Head of caudate nucleus (tissue), 42 donors: Measurements from ENCODE around the gene FKBP1A.
"Not testable (repeated sequence)": the region's sequence is repeated elsewhere in the genome, so short reads cannot be mapped to it uniquely, and the experiment has no call there.

ENCODE experiments used
- DNase-seq, 42 donors: peaks; one replicate each; pipeline versions ENCODE4 v3.0.0 to v3.0.0-alpha.2; 2020 to 2021; ENCODE audit warnings: mixed read lengths in 7 of 42
- intact Hi-C: fragments of 100-400 bp; cut with DNase I; formaldehyde crosslinking; loops from one replicate; pipeline ENCODE4 v1.15.0; 2022

FKBP1A gene

GRCh38 chr20:1373036-1373435 lies 19.8 kb downstream of the FKBP1A start:
- no peak for DNase-seq
- intact Hi-C loops: loop anchor here (5.0 kb wide), 1 partner anchor 46 kb away; the partner anchor contains the start of gene SDCBP2

- no peak for DNase-seq
- intact Hi-C loops: loop anchor here (5.0 kb wide), 1 partner anchor 45 kb away; the partner anchor contains the start of gene SDCBP2
Measured at GRCh38 chr20:1371830-1372539, 20.9 kb downstream of the FKBP1A start.

DNA sequence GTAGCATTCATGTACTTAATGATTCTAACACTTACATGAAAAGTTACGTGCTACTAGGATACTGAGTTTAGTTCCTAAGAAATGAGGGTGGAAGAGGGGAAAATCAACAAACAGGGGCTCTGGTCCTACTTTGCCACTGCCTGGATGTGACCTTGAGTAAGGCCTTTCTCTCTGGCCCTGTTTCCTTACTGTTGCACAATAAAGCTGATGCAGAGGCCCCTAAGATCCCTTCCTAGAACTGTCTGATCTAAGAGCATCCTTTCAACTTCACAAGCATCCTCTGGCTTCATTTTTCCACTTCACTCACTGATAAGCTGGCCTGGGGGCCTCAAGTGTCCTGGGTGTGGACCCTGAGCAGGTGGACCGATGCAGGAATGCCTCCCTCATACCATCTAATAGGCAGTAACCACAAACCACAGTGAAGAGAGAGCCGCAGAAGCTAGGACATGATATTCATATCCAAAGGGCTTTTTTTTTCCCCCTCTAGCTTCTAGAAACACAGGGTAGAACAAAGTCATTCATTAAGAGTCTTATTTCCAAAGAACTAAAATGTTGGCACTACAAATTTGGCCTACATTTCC lies 21.6 kb downstream of the FKBP1A start:
- intact Hi-C loops: loop anchor here (5.0 kb wide), 1 partner anchor 44 kb away; the partner anchor contains the start of gene SDCBP2
- DNase-seq: no peak

DNA sequence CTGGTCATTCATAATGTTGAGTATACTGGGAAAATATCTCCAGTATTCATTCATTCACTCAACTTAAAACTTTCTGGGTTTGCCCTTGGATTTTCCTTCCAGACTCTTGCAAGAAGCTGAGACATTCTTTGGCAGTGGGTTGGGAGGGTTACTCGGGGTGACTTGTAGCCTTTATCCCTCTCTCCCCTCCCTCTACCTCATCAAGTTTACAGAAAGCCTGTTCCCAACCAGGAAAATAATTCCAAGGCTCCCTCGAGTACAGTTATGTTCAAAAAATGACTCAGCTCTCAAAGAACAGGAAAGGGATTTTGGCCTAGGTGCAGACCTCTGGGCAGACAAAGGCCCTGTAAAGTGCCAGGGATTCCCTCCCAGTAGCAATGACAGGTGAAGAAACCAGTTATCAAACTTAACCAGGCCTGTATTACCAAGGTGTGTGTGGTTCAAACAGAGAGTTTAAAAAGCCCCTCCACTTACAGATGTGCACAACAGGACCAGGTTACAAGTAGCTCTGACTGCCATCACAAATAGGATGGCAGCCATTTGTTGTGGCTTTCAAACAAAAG lies 22.2 kb downstream of the FKBP1A start:
- intact Hi-C loops: loop anchor here (5.0 kb wide), 1 partner anchor 43 kb away; the partner anchor contains the start of gene SDCBP2
- DNase-seq: no peak

DNA sequence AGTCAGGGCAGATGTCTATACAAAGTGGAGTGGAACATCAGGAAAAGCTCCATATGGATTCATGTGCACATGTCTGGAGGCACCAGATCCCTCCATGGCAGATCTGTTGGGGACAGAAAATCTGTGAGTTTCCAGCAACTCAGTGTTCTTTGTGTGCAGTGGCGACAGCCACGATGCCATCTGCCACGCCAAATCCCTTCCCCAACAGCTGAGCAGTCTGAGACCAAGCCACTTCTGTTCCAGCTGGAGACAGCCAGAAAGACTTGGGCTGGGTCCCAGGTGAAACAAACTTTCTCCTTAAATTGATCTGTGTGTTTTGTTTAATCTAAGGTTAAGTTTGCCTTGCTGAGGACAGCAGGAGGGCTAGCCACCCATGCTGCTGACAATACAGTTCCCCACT lies 22.9 kb downstream of the FKBP1A start:
- intact Hi-C loops: loop anchor here (5.0 kb wide), 1 partner anchor 43 kb away; the partner anchor contains the start of gene SDCBP2
- peak in 6 of 42 donors; percentile 13 to 58 (median 44) for DNase-seq

DNA sequence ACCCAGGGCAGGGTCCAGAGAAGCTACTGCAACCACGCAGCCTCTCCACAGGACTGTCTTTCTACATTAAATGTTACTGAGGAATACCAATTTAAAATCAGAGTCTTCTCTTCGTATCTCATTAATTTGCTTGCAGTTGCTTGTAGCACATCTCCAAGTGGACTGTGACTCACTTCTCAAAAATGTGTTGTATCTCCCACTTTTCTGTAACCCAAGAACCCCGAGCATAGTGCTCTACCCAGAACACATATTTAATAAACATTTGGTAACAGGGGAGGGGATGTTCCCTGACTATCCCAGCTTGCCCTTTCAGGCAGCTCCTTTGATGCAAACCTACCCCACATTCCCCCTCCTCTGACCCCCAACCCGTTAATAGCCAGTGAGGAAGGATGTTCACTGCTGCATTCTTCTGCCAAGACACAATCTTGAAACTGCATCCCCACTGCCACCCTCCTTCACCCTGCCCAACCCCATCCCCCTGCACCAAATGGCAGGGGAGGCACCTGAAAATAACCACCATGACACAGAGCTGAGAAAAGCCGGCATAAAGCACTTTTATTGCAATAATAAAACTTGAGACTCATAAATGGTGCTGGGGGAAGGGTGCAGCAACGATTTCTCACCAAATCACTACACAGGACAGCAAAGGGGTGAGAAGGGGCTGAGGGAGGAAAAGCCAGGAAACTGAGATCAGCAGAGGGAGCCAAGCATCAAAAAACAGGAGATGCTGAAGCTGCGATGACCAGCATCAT lies 24.2 kb downstream of the FKBP1A start:
- intact Hi-C loops: no loop called here
- peak in 1 of 42 donors; percentile 13 for DNase-seq

DNA sequence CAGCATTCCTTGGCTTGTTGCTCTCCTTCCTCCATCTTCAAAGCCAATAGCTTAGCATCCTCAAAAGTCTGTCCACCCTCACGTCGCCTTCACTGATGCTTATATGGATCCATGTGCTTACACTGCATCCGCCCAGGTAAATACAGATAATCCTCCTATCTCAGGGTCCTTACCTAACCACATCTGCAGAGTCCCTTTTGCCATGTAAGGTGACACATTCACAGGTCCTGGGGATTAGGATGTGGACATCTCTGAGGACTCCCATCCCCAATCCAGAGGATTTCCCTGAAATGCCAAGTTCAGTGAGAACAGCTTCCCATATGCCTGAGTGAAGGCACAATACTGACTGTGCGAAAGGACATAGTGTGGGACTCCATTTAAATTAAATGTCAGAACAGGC lies 25.4 kb downstream of the FKBP1A start:
- intact Hi-C loops: no loop called here
- DNase-seq: no peak

- no peak for DNase-seq
- intact Hi-C loops: no loop called here
Measured at GRCh38 chr20:1364106-1364505, 28.7 kb downstream of the FKBP1A start.

- DNase-seq: no peak
- intact Hi-C loops: no loop called here
Measured at GRCh38 chr20:1363522-1363921, 29.3 kb downstream of the FKBP1A start.

DNA sequence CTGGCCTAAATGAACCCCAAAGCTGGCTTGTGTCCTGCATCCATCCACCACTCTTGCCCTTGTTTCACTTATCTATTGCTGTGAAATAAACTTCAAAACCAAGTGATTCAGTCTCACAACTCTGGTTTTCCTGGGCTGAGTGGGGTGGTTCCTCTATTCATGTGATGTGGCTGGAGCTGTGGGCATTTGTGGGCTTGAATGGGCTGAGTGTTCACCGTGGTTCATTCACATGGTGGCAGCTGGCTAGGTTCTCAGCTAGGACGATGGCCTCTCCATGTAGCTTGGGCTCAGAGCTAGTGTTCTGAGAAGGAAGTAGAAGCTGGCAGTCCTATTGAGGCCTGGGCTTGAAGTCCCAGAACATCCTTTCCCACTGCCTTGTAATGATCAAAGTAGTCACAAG lies 30.4 kb downstream of the FKBP1A start:
- no peak for DNase-seq
- intact Hi-C loops: no loop called here

DNA sequence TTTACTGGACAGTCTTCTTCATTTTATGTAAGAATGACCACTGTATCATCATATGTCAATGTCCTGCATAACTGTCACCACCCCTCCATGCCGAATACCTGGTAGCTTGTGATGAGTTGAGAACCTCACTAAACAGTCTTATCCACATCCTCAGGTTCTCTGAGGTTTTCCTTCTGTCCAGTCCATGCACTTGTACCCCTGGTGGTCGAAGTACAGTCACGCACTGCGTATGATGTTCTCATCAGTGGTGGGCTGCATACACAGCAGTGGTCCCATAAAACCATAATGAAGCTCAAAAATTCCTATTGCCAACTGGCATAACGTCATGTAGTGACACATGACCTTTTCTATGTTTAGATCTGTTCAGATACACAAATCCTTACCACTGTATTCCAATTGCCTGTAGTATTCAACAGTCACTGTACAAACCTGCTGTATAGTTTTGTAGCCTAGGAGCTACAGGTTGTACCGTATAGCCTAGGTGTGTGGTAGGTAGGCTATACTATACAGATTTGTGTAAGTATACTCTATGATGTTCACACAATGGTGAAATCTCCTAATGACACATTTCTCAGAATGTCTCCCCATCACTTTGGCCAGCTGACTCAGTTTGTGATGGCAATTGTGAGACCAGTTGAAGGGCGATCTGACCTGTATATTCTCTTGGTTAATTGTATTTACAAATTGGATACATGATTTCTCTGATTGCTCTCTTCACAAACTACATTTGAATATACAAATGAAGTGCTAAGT lies 32.6 kb downstream of the FKBP1A start:
- intact Hi-C loops: no loop called here
- DNase-seq: no peak

- intact Hi-C loops: no loop called here
- no peak for DNase-seq
Measured at GRCh38 chr20:1357921-1358671, 34.8 kb downstream of the FKBP1A start.

DNA sequence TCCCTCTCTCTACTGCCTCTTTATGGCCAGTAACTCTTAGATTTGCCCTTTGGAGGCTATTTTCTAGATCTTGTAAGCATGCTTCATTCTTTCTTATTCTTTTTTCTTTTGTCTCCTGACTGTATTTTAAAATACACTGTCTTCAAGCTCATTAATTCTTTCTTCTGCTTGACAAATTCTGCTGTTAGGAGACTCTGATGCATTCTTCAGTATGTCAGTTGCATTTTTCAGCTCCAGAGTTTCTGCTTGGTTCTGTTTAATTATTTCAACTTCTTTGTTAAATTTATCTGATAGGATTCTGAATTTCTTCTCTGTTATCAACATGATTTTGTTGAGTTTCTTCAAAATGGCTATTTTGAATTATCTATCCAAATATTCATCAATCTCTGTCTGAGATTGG lies 38.9 kb downstream of the FKBP1A start:
- no peak for DNase-seq
- intact Hi-C loops: no loop called here

- intact Hi-C loops: no loop called here
- no peak for DNase-seq
Measured at GRCh38 chr20:1346315-1346969, 46.4 kb downstream of the FKBP1A start.

GRCh38 chr20:1345756-1346093 lies 47.1 kb downstream of the FKBP1A start:
- intact Hi-C loops: no loop called here
- DNase-seq: no peak

GRCh38 chr20:1345030-1345755 lies 47.7 kb downstream of the FKBP1A start:
- peak in 1 of 42 donors; percentile 2 for DNase-seq
- intact Hi-C loops: no loop called here

- peak in 1 of 42 donors; percentile 1 for DNase-seq
Measured at GRCh38 chr20:1343446-1344124, 49.3 kb downstream of the FKBP1A start.

More at GRCh38 chr20:1343446-1344124, 49.3 kb downstream of the FKBP1A start:
- intact Hi-C loops: not testable (repeated sequence)
